Stimulated activated naive B cell treated with anti-CD40 and anti-IgM and Interleukin-4, amounts not matched to agents 10 μg/mL and 1 μg/mL and 100 μg/mL, for 72 hours (primary cell): ENCODE measurements around the gene PLA2G1B.
A peak's percentile ranks its signal among the peaks of the same experiment; 100 is the strongest.

ENCODE experiments used
- ATAC-seq, 2 donors: fragments of 150-1000 bp; cut with Tn5 transposase; replicated peaks; 2 replicates each; pipeline ENCODE4 v1.10.0; 2021; ENCODE audit warnings: moderate library complexity in 1 of 2
- DNase-seq: peaks from one replicate; pipeline ENCODE4 v3.0.0; 2021
- H3K27ac Mint-ChIP-seq: one replicate; pipeline ENCODE4 v1.8.0; 2022; ENCODE audit warnings: mild to moderate bottlenecking, mixed read lengths
- H3K27me3 Mint-ChIP-seq, 2 donors: one replicate each; pipeline ENCODE4 v1.8.0; 2022; ENCODE audit warnings: mixed read lengths in 2 of 2
- H3K36me3 Mint-ChIP-seq, 2 donors: one replicate each; pipeline ENCODE4 v1.8.0; 2022; ENCODE audit warnings: mixed read lengths in 2 of 2, mild to moderate bottlenecking in 1 of 2
- H3K4me1 Mint-ChIP-seq, 2 donors: one replicate each; pipeline ENCODE4 v1.8.0; 2022; ENCODE audit warnings: mixed read lengths in 2 of 2, mild to moderate bottlenecking in 1 of 2
- H3K4me3 Mint-ChIP-seq, 2 donors: one replicate each; pipeline ENCODE4 v1.8.0; 2022; ENCODE audit warnings: mild to moderate bottlenecking in 2 of 2, mixed read lengths in 2 of 2, moderate library complexity in 1 of 2
- H3K9me3 Mint-ChIP-seq, 2 donors: one replicate each; pipeline ENCODE4 v1.8.0; 2022; ENCODE audit warnings: mixed read lengths in 2 of 2, mild to moderate bottlenecking in 1 of 2

The PLA2G1B gene

GRCh38 chr12:120365675-120366340 lies 38.2 kb upstream of the PLA2G1B start:
- Mint-ChIP-seq H3K4me3 (no peak overlapping the region), H3K36me3 (no peaks in the 10 kb centered on the region)

GRCh38 chr12:120364487-120364886 lies 36.9 kb upstream of the PLA2G1B start:
- Mint-ChIP-seq H3K9me3 (no peaks in the 10 kb centered on the region), H3K27me3 (peaks cover 61 to 84% of the 10 kb centered on the region in 2 donors), H3K4me1 (peaks cover 7 to 13% of the 10 kb centered on the region in 2 donors), H3K36me3 (no peaks in the 10 kb centered on the region), H3K27ac (no peak overlapping the region), H3K4me3 (no peak overlapping the region)
- ATAC-seq, result no peak
- DNase-seq, result no peak

More at GRCh38 chr12:120365675-120366340, 38.2 kb upstream of the PLA2G1B start:
- peaks cover 18 to 22% of the 10 kb centered on the region in 2 donors for H3K4me1 Mint-ChIP-seq
- ATAC-seq (no peak), DNase-seq (no peak)
- no peaks in the 10 kb centered on the region for H3K9me3 Mint-ChIP-seq
- no peak overlapping the region for H3K27ac Mint-ChIP-seq
- H3K27me3 Mint-ChIP-seq, result peaks cover 64 to 87% of the 10 kb centered on the region in 2 donors

- no peaks in the 10 kb centered on the region for H3K36me3 Mint-ChIP-seq
- peaks cover 64 to 89% of the 10 kb centered on the region in 2 donors for H3K27me3 Mint-ChIP-seq
- peaks cover 6 to 11% of the 10 kb centered on the region in 2 donors for H3K4me1 Mint-ChIP-seq
- H3K4me3 Mint-ChIP-seq, result no peak overlapping the region
- no peak for DNase-seq
- ATAC-seq, result no peak
- H3K27ac Mint-ChIP-seq, result peak overlapping the region; percentile 31
- no peaks in the 10 kb centered on the region for H3K9me3 Mint-ChIP-seq
These were observed 35.8 kb upstream of the PLA2G1B start for GRCh38 chr12:120363274-120363855.

GRCh38 chr12:120362516-120363273 lies 35.1 kb upstream of the PLA2G1B start:
- no peak overlapping the region for H3K27ac Mint-ChIP-seq
- peaks cover 68 to 92% of the 10 kb centered on the region in 2 donors for H3K27me3 Mint-ChIP-seq
- H3K4me3 Mint-ChIP-seq, result peak overlapping the region; percentile 15 to 67
- no peak for ATAC-seq
- H3K4me1 Mint-ChIP-seq, result peaks cover 6 to 11% of the 10 kb centered on the region in 2 donors
- no peaks in the 10 kb centered on the region for H3K36me3 Mint-ChIP-seq
- H3K9me3 Mint-ChIP-seq, result no peaks in the 10 kb centered on the region
- DNase-seq, result no peak

- peak overlapping the region; percentile 56 for H3K27ac Mint-ChIP-seq
- H3K27me3 Mint-ChIP-seq, result peaks cover 63 to 89% of the 10 kb centered on the region in 2 donors
- H3K4me1 Mint-ChIP-seq, result peaks cover 6 to 11% of the 10 kb centered on the region in 2 donors
- DNase-seq (peak; percentile 12), ATAC-seq (peak; percentile 52 to 57)
- H3K4me3 Mint-ChIP-seq, result peak overlapping the region; percentile 52 to 67
- no peaks in the 10 kb centered on the region for H3K36me3 Mint-ChIP-seq
- no peaks in the 10 kb centered on the region for H3K9me3 Mint-ChIP-seq
These were observed 34.1 kb upstream of the PLA2G1B start for GRCh38 chr12:120361506-120362208.

GRCh38 chr12:120359128-120359527 lies 31.5 kb upstream of the PLA2G1B start:
- Mint-ChIP-seq H3K27ac (no peak overlapping the region), H3K27me3 (peaks cover 59 to 73% of the 10 kb centered on the region in 2 donors), H3K9me3 (no peaks in the 10 kb centered on the region), H3K36me3 (no peaks in the 10 kb centered on the region), H3K4me1 (peaks cover 9 to 11% of the 10 kb centered on the region in 2 donors), H3K4me3 (no peak overlapping the region)
- no peak for ATAC-seq
- no peak for DNase-seq

GRCh38 chr12:120358412-120359100 lies 31.0 kb upstream of the PLA2G1B start:
- no peak for DNase-seq
- Mint-ChIP-seq H3K27me3 (peaks cover 58 to 72% of the 10 kb centered on the region in 2 donors), H3K4me3 (no peak overlapping the region), H3K9me3 (no peaks in the 10 kb centered on the region), H3K27ac (no peak overlapping the region), H3K36me3 (no peaks in the 10 kb centered on the region), H3K4me1 (peaks cover 9 to 11% of the 10 kb centered on the region in 2 donors)
- ATAC-seq, result no peak

DNA sequence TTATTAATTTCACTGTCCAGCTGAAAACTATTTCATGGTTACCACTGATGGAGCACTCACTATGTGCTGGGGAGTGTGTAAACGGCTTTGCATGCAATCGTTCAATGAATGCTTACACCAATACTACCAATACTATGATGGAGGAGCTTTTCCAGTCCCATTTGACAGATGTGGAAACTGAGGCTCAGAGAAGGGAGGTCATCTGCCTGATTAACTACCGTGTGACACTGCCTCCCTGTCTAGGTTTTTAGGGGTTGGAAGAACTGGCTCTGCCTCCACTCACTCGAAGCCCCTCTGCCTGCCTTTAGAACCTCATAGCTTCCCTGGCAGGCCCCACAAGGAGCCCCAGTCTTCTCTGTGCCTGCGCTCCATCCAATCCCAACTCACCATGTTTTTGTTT lies 29.5 kb upstream of the PLA2G1B start:
- H3K27ac Mint-ChIP-seq, result no peak overlapping the region
- no peaks in the 10 kb centered on the region for H3K9me3 Mint-ChIP-seq
- peaks cover 49 to 66% of the 10 kb centered on the region in 2 donors for H3K27me3 Mint-ChIP-seq
- no peak for ATAC-seq
- H3K4me3 Mint-ChIP-seq, result no peak overlapping the region
- H3K36me3 Mint-ChIP-seq, result no peaks in the 10 kb centered on the region
- no peak for DNase-seq
- H3K4me1 Mint-ChIP-seq, result peaks cover 7% of the 10 kb centered on the region in 2 donors

DNA sequence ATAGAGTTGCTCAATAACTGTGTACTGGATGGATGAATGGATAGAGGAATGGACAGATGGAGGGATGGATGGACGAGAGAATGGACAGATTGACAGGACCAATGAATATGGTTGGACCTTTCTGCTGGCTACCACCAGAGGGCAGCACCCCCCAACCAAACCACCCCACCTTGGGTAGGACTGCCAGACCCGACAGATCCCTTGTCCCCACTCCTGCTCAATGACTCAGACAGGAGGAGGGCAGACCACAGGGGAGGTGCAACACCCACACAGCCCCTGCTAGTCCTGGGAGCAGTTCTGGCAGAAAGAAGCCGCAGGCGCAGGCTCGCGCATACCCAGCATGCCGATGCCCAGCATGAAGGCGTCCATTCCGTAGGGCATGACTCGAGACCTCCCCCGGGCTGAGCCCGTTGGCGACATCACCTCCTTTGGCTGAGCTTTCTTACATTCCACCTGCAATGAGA lies 29.0 kb upstream of the PLA2G1B start:
- Mint-ChIP-seq H3K4me3 (no peak overlapping the region), H3K27ac (peak overlapping the region; percentile 68), H3K27me3 (peaks cover 46 to 61% of the 10 kb centered on the region in 2 donors), H3K36me3 (no peaks in the 10 kb centered on the region), H3K9me3 (no peaks in the 10 kb centered on the region), H3K4me1 (peaks cover 2 to 3% of the 10 kb centered on the region in 2 donors)
- DNase-seq, result peak; percentile 56
- ATAC-seq, result peak; percentile 93 to 97

DNA sequence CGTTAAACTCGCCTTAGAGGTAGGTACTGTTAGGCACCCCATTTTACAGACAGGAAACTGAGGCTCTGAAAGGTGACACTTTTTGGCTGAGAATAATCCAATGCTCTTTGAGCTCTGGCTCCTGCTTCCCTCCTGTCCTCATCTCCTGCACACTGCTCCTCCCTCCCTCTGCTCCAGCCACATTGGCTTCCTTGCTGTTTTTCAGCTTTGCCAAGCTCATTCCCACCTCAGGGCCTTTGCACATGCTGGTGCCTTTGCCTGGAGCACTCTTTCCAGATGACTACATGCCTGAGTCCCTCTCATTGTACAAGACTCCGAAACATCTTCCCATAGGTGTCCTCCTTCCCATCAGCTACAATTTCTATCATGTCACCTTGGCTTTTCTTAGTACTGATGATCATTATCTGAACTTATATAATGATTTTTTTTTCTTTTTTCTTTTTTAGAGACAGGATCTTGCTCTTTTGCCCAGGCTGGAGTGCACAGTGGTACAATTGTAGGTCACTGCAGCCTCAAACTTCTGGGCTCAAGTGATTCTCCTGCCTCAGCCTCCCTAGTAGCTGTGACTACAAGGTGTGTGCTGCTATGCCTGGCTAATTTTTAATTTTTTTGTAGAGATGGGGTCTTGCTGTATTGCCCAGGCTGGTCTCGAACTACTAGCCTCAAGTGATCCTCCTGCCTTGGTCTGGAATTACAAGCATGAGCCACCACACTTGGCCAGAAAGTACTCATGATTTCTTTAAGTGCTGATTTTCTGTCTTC lies 26.2 kb upstream of the PLA2G1B start:
- Mint-ChIP-seq H3K4me3 (no peak overlapping the region), H3K36me3 (no peaks in the 10 kb centered on the region), H3K27ac (no peak overlapping the region), H3K4me1 (peaks cover 0 to 3% of the 10 kb centered on the region in 2 donors), H3K27me3 (peaks cover 32 to 51% of the 10 kb centered on the region in 2 donors), H3K9me3 (no peaks in the 10 kb centered on the region)
- DNase-seq (no peak), ATAC-seq (no peak)

GRCh38 chr12:120353136-120353535 lies 25.6 kb upstream of the PLA2G1B start:
- DNase-seq, result no peak
- H3K27ac Mint-ChIP-seq, result no peak overlapping the region

GRCh38 chr12:120352117-120352516 lies 24.5 kb upstream of the PLA2G1B start:
- Mint-ChIP-seq H3K27me3 (peaks cover 25 to 44% of the 10 kb centered on the region in 2 donors), H3K27ac (no peak overlapping the region), H3K4me3 (no peak overlapping the region), H3K36me3 (no peaks in the 10 kb centered on the region), H3K9me3 (no peaks in the 10 kb centered on the region), H3K4me1 (peaks cover 0 to 3% of the 10 kb centered on the region in 2 donors)
- no peak for DNase-seq
- no peak for ATAC-seq

More at GRCh38 chr12:120353136-120353535, 25.6 kb upstream of the PLA2G1B start:
- Mint-ChIP-seq H3K9me3 (no peaks in the 10 kb centered on the region), H3K27me3 (peaks cover 31 to 49% of the 10 kb centered on the region in 2 donors), H3K4me3 (no peak overlapping the region), H3K36me3 (no peaks in the 10 kb centered on the region), H3K4me1 (peaks cover 0 to 3% of the 10 kb centered on the region in 2 donors)
- ATAC-seq, result no peak
